Choroid plexus epithelial cell (primary cell): ENCODE results near the gene SLIT1.

Source experiments
- DNase-seq: peaks from one replicate; pipeline ENCODE4 v3.0.0-alpha.2; 2010; ENCODE audit warnings: low read depth
- H3K4me3 ChIP-seq: 2 replicates; pipeline ENCODE4 v1.5.1; 2011; ENCODE audit warnings: low read depth, mild to moderate bottlenecking, control low read depth, low read length, moderate library complexity
- CTCF ChIP-seq: conservative IDR thresholded peaks from 2 replicates; pipeline ENCODE4 v1.5.1; 2011; ENCODE audit warnings: low read depth, mild to moderate bottlenecking, control low read depth, inconsistent platforms, low read length, moderate library complexity

SLIT1 gene

GRCh38 chr10:97063983-97064837, 121.5 kb downstream of the SLIT1 start:
- H3K4me3 ChIP-seq = no peak overlapping the region
- no peak for DNase-seq
- TF ChIP-seq CTCF = no peak

GRCh38 chr10:97063271-97063982, 122.3 kb downstream of the SLIT1 start:
- no peak for TF ChIP-seq CTCF
- DNase-seq = no peak
- H3K4me3 ChIP-seq = no peak overlapping the region

GRCh38 chr10:97062456-97062855, 123.3 kb downstream of the SLIT1 start:
- TF ChIP-seq CTCF = no peak
- H3K4me3 ChIP-seq = no peak overlapping the region
- no peak for DNase-seq

GRCh38 chr10:97062046-97062445, 123.7 kb downstream of the SLIT1 start:
- H3K4me3 ChIP-seq = no peak overlapping the region
- DNase-seq = no peak
- no peak for TF ChIP-seq CTCF

- TF ChIP-seq CTCF = no peak
- DNase-seq = no peak
These were observed 124.3 kb downstream of the SLIT1 start for GRCh38 chr10:97061423-97061822.

GRCh38 chr10:97060441-97061084, 125.2 kb downstream of the SLIT1 start:
- peak; percentile 42 for DNase-seq
- no peak for TF ChIP-seq CTCF
- no peak overlapping the region for H3K4me3 ChIP-seq

More at GRCh38 chr10:97061423-97061822, 124.3 kb downstream of the SLIT1 start:
- no peak overlapping the region for H3K4me3 ChIP-seq
